Duodenal mucosa (tissue), 2 donors: ENCODE results near the gene SPI1.

Source experiments
- H3K27ac ChIP-seq: one replicate; pipeline ENCODE4 v1.7.0; 2013; ENCODE audit warnings: low read depth, low read length
- H3K27me3 ChIP-seq, 2 donors: one replicate each; pipeline ENCODE4 v1.7.0; 2013; ENCODE audit warnings: low read length in 2 of 2, control low read depth in 1 of 2; ENCODE audit not compliant: insufficient read depth in 2 of 2, control insufficient read depth in 1 of 2
- H3K36me3 ChIP-seq, 2 donors: one replicate each; pipeline ENCODE4 v1.7.0; 2013; ENCODE audit warnings: low read length in 2 of 2, control low read depth in 1 of 2; ENCODE audit not compliant: insufficient read depth in 2 of 2, control insufficient read depth in 1 of 2
- H3K4me1 ChIP-seq, 2 donors: one replicate each; pipeline ENCODE4 v1.7.0; 2013; ENCODE audit warnings: low read length in 2 of 2, control low read depth in 1 of 2; ENCODE audit not compliant: insufficient read depth in 2 of 2, control insufficient read depth in 1 of 2
- H3K4me3 ChIP-seq, 2 donors: one replicate each; pipeline ENCODE4 v1.7.0; 2013; ENCODE audit warnings: low read length in 2 of 2, low read depth in 1 of 2
- H3K9ac ChIP-seq, 2 donors: one replicate each; pipeline ENCODE4 v1.7.0; 2013; ENCODE audit warnings: low read length in 2 of 2, low read depth in 1 of 2
- H3K9me3 ChIP-seq, 2 donors: one replicate each; pipeline ENCODE4 v1.7.0; 2013; ENCODE audit warnings: low read length in 2 of 2, control low read depth in 1 of 2; ENCODE audit not compliant: control insufficient read depth in 1 of 2

The SPI1 gene

GRCh38 chr11:47406896-47407745, 28.8 kb upstream of the SPI1 start:
- Histone ChIP-seq H3K9me3 (no peaks in the 10 kb centered on the region), H3K27ac (peak overlapping the region; percentile 95), H3K27me3 (no peaks in the 10 kb centered on the region), H3K4me1 (peaks cover 24% of the 10 kb centered on the region in 2 donors), H3K9ac (peak overlapping the region; percentile 80 to 90), H3K36me3 (peaks cover 0 to 4% of the 10 kb centered on the region in 2 donors), H3K4me3 (peak overlapping the region; percentile 86 to 87)

GRCh38 chr11:47403571-47403970, 25.2 kb upstream of the SPI1 start:
- Histone ChIP-seq H3K9me3 (no peaks in the 10 kb centered on the region), H3K4me1 (peaks cover 12 to 20% of the 10 kb centered on the region in 2 donors), H3K27ac (no peak overlapping the region), H3K4me3 (no peak overlapping the region), H3K27me3 (no peaks in the 10 kb centered on the region), H3K9ac (no peak overlapping the region), H3K36me3 (no peaks in the 10 kb centered on the region)

- Histone ChIP-seq H3K9ac (no peak overlapping the region), H3K27me3 (no peaks in the 10 kb centered on the region), H3K4me3 (no peak overlapping the region), H3K9me3 (no peaks in the 10 kb centered on the region), H3K36me3 (no peaks in the 10 kb centered on the region), H3K27ac (no peak overlapping the region), H3K4me1 (peaks cover 12 to 20% of the 10 kb centered on the region in 2 donors)
Measured at GRCh38 chr11:47403135-47403534, 24.8 kb upstream of the SPI1 start.

- Histone ChIP-seq H3K4me1 (peaks cover 0 to 8% of the 10 kb centered on the region in 2 donors), H3K27me3 (no peaks in the 10 kb centered on the region), H3K9ac (peak overlapping the region; percentile 43 to 63), H3K4me3 (peak overlapping the region; percentile 56 to 65), H3K9me3 (no peaks in the 10 kb centered on the region), H3K27ac (peak overlapping the region; percentile 3), H3K36me3 (no peaks in the 10 kb centered on the region)
Measured at GRCh38 chr11:47400768-47401279, 22.5 kb upstream of the SPI1 start.

GRCh38 chr11:47399860-47400767, 21.8 kb upstream of the SPI1 start:
- no peaks in the 10 kb centered on the region for H3K36me3 ChIP-seq
- H3K4me1 ChIP-seq = peaks cover 0 to 13% of the 10 kb centered on the region in 2 donors
- peak overlapping the region; percentile 69 to 70 for H3K4me3 ChIP-seq
- no peak overlapping the region for H3K27ac ChIP-seq
- peak overlapping the region; percentile 43 to 63 for H3K9ac ChIP-seq
- H3K27me3 ChIP-seq = no peaks in the 10 kb centered on the region
- H3K9me3 ChIP-seq = no peaks in the 10 kb centered on the region

- Histone ChIP-seq H3K27me3 (no peaks in the 10 kb centered on the region), H3K36me3 (no peaks in the 10 kb centered on the region), H3K27ac (no peak overlapping the region), H3K4me1 (peaks cover 10 to 26% of the 10 kb centered on the region in 2 donors), H3K9me3 (no peaks in the 10 kb centered on the region), H3K4me3 (no peak overlapping the region), H3K9ac (no peak overlapping the region)
Measured at GRCh38 chr11:47398551-47398950, 20.2 kb upstream of the SPI1 start.

- Histone ChIP-seq H3K4me1 (peaks cover 10 to 30% of the 10 kb centered on the region in 2 donors), H3K27ac (no peak overlapping the region), H3K4me3 (no peak overlapping the region), H3K9me3 (no peaks in the 10 kb centered on the region), H3K27me3 (no peaks in the 10 kb centered on the region), H3K9ac (no peak overlapping the region), H3K36me3 (no peaks in the 10 kb centered on the region)
Measured at GRCh38 chr11:47398011-47398410, 19.7 kb upstream of the SPI1 start.

- peaks cover 10 to 30% of the 10 kb centered on the region in 2 donors for H3K4me1 ChIP-seq
- no peaks in the 10 kb centered on the region for H3K9me3 ChIP-seq
- H3K27me3 ChIP-seq = no peaks in the 10 kb centered on the region
- H3K36me3 ChIP-seq = no peaks in the 10 kb centered on the region
- H3K9ac ChIP-seq = no peak overlapping the region
- no peak overlapping the region for H3K4me3 ChIP-seq
- no peak overlapping the region for H3K27ac ChIP-seq
Measured at GRCh38 chr11:47396049-47396320, 17.6 kb upstream of the SPI1 start.

- peak overlapping the region; percentile 15 to 28 for H3K4me3 ChIP-seq
- peaks cover 10 to 31% of the 10 kb centered on the region in 2 donors for H3K4me1 ChIP-seq
- no peaks in the 10 kb centered on the region for H3K36me3 ChIP-seq
- peak overlapping the region in 1 of 2 donors; percentile 59 for H3K9ac ChIP-seq
- no peaks in the 10 kb centered on the region for H3K27me3 ChIP-seq
- no peaks in the 10 kb centered on the region for H3K9me3 ChIP-seq
- peak overlapping the region; percentile 79 for H3K27ac ChIP-seq
Measured at GRCh38 chr11:47395223-47396048, 17.1 kb upstream of the SPI1 start.
